Hepatocyte (in vitro differentiated cells): ENCODE measurements around the gene SLC12A8. TPM values are rescaled to one million over a fixed set of nuclear protein-coding genes. Genes with fewer than 3 reads are reported as not detected.

Experiments
- DNase-seq: peaks from one replicate; pipeline ENCODE4 v3.0.0-alpha.2; 2016; ENCODE audit warnings: low spot score
- H2AFZ ChIP-seq: fragments of 200-600 bp; sonication (generic); 2 replicates; pipeline ENCODE4 v1.6.0; 2016; ENCODE audit warnings: antibody characterized with exemption, mild to moderate bottlenecking
- H3K27ac ChIP-seq: fragments of 200-600 bp; sonication (generic); 2 replicates; pipeline ENCODE4 v1.5.1; 2016; ENCODE audit warnings: mild to moderate bottlenecking
- H3K27me3 ChIP-seq: fragments of 200-600 bp; sonication (generic); 2 replicates; pipeline ENCODE4 v1.6.1; 2016
- H3K36me3 ChIP-seq: fragments of 200-600 bp; sonication (generic); replicated peaks from 2 replicates; pipeline ENCODE4 v1.5.1; 2016; ENCODE audit warnings: low read depth; ENCODE audit not compliant: insufficient read depth
- H3K4me1 ChIP-seq: fragments of 200-600 bp; sonication (generic); 2 replicates; pipeline ENCODE4 v1.5.1; 2016; ENCODE audit warnings: mild to moderate bottlenecking, moderate library complexity; ENCODE audit not compliant: insufficient read depth
- H3K4me2 ChIP-seq: fragments of 200-600 bp; sonication (generic); 2 replicates; pipeline ENCODE4 v1.6.0; 2016
- H3K4me3 ChIP-seq: fragments of 200-600 bp; sonication (generic); 2 replicates; pipeline ENCODE4 v1.5.1; 2016; ENCODE audit warnings: mild to moderate bottlenecking
- H3K79me2 ChIP-seq: fragments of 200-600 bp; sonication (generic); 2 replicates; pipeline ENCODE4 v1.6.0; 2017; ENCODE audit warnings: mild to moderate bottlenecking
- H3K9me2 ChIP-seq: fragments of 200-600 bp; sonication (generic); replicated peaks from 2 replicates; pipeline ENCODE4 v1.6.0; 2017; ENCODE audit warnings: mild to moderate bottlenecking; ENCODE audit not compliant: insufficient read depth
- H3K9me3 ChIP-seq: fragments of 200-600 bp; sonication (generic); 2 replicates; pipeline ENCODE4 v1.5.1; 2016; ENCODE audit warnings: low read depth, mild to moderate bottlenecking
- H4K20me1 ChIP-seq: fragments of 200-600 bp; sonication (generic); 2 replicates; pipeline ENCODE4 v1.6.0; 2016; ENCODE audit warnings: mild to moderate bottlenecking; ENCODE audit not compliant: insufficient read depth, poor library complexity, severe bottlenecking
- CTCF ChIP-seq: fragments of 200-600 bp; sonication (generic); IDR thresholded peaks from 2 replicates; pipeline ENCODE4 v1.5.1; 2016; ENCODE audit warnings: antibody characterized with exemption, mild to moderate bottlenecking; ENCODE audit not compliant: poor library complexity
- EZH2 ChIP-seq: fragments of 200-600 bp; sonication (generic); IDR thresholded peaks from 2 replicates; pipeline ENCODE4 v1.6.1; 2016; ENCODE audit warnings: antibody characterized with exemption, mild to moderate bottlenecking, borderline replicate concordance
- EZH2phosphoT487 ChIP-seq: fragments of 200-600 bp; sonication (generic); IDR thresholded peaks from one replicate; pipeline ENCODE4 v1.6.1; 2018; ENCODE audit warnings: antibody characterized with exemption, mild to moderate bottlenecking, low read depth, moderate library complexity; ENCODE audit not compliant: unreplicated experiment, severe bottlenecking
- WGBS: methylation state at CpG from one replicate; pipeline ENCODE4 v1.1.6; 2016; ENCODE audit warnings: low lambda C conversion rate; ENCODE audit errors: missing lambda C conversion rate; 5-methylcytosine and 5-hydroxymethylcytosine counted together
- polyA plus RNA-seq: library from polyadenylated mRNA; unstranded; fragments of >200 nt; fragmentation: Nextera tagmentation; extraction: Ambion mirVana; gene quantifications from 2 replicates; pipeline ENCODE4 v1.2.1, GENCODE V29; 2016
- total RNA-seq: library from RNA; depleted of rRNA; stranded (reverse); fragments of >200 nt; gene quantifications from 2 replicates; pipeline ENCODE4 v1.2.3, GENCODE V29; 2014

SLC12A8 gene
- total and polyA plus RNA-seq, 2 experiments from 2014 or later, result 18.9 to 20.0 TPM

DNA sequence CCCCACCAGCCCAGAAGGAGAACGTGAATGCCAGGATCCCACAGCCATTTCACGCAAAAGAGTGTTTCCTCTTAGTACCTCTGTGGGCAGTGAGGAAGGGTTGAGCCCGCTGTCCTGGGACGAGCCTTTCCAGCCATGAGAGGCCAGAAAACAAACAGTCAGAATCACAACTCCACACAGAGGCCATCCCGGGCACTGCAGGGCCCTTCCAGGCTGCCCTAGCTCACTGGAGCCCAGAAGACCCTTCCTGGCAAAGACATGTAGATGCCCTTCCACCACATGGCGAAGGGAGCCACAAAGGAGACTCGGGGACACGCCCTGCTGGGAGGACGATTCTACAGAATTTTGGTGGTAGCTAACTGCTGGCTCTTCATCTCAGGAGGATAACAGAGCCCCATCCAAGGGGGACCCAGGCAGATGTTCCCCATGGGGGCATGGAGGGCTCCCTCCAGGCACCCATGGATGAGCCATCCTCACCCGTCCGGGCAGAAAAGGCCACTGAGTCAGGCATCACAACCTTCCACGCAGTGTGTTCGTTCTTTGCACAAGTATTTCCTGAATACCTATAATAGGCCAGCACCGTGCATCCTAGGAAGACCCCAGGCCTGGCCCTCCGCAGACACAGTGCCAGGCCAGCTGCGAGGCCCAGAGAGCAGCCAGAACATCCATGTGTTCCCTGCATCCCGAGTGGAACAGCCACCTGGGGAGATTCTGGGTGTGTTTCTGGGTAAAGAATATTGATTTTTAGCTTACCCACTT lies 47.2 kb downstream of the SLC12A8 start:
- peak overlapping the region; percentile 66 for H3K27ac ChIP-seq
- no peaks in the 10 kb centered on the region for H3K79me2 ChIP-seq
- H3K4me3 ChIP-seq, result no peak overlapping the region
- DNase-seq, result peak; percentile 41
- H3K4me1 ChIP-seq, result peaks cover 12% of the 10 kb centered on the region
- no peak for TF ChIP-seq EZH2phosphoT487
- TF ChIP-seq CTCF, result peak; percentile 34
- H3K36me3 ChIP-seq, result no peaks in the 10 kb centered on the region
- H3K9me2 ChIP-seq, result no peaks in the 10 kb centered on the region
- no peaks in the 10 kb centered on the region for H3K9me3 ChIP-seq
- no peak overlapping the region for H2AFZ ChIP-seq
- no peak overlapping the region for H3K4me2 ChIP-seq
- H4K20me1 ChIP-seq, result no peaks in the 10 kb centered on the region
- H3K27me3 ChIP-seq, result no peaks in the 10 kb centered on the region
- WGBS, result 90% methylated on average over 17 of the region's 17 CpGs

DNA sequence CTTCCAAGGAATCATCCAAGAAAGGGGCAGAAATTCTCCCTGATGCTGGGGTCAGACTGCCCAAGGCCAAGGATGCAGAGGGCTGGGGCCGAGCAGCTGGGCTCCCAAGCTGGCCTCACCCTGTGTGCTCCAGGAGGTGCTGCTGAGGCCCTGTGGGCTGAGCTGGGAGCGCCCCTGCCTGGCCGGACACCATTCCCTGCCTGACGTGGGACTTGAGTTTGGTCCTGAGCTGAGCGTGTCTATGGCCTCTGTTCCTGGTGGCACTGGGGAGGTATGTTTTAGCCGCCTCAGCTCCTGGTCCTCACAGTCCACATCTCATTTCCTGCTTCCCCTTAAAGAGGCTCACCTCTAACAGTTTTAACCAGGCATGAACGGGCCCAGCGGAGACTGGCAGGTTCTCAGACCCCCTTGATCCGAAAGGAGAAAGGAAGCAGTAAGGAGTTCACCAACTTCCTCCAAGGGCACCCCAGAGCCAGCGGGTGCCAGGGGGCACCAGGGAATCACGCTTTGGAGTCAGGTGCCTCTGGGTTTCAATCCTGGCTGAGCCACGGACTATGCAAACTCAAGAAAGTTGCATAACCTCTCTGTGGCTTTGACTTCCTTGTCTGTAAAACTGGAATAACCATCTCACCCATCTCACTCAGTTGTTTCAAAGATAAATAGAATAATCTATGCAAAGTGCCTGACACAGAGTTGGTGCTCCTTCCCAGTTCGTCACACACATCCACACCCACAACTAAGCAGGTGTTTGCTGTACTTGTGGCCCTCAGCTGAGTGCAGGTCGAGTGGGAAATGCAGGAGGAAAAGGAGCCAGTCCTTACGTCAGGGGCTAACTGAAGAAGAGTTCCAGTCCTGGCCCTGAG lies 48.6 kb downstream of the SLC12A8 start:
- Histone ChIP-seq H4K20me1 (no peaks in the 10 kb centered on the region), H3K9me3 (no peaks in the 10 kb centered on the region), H3K36me3 (no peaks in the 10 kb centered on the region), H3K9me2 (no peaks in the 10 kb centered on the region), H3K4me1 (peaks cover 12% of the 10 kb centered on the region), H3K27ac (peak overlapping the region; percentile 85), H3K4me2 (no peak overlapping the region), H2AFZ (no peak overlapping the region), H3K4me3 (no peak overlapping the region), H3K79me2 (no peaks in the 10 kb centered on the region), H3K27me3 (no peaks in the 10 kb centered on the region)
- TF ChIP-seq EZH2 (no peak), EZH2phosphoT487 (no peak), CTCF (no peak)
- peak; percentile 39 for DNase-seq
- WGBS, result 81% methylated on average over 14 of the region's 15 CpGs

DNA sequence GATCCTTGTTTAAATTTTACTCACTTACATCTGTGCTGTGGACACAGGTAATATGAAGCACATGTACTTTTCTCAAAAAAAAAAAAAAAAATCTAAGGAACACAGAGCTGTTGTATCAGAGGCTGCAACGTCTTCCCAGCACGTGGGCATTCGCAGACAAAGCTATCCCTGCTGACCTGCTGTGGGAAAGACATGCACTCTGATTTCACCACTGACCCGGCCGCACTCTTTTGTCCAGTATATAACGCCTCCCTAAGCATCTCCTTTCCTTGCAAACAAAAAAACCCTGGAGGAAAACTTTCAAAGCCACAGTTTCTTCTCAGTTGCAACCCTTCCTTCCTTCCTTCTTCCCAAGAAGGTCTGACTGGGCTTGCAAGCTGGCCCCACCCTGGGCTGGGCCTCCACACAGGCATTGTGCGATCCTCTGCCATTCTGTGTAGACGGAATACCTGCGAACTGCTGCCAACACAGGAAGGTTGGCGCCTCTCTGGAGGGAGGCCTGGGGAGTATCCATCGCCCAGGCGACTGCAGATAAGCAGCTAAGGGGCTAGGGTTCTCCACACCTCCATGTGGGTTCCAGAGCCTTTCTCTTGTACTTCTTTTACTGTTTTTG lies 50.8 kb downstream of the SLC12A8 start:
- TF ChIP-seq CTCF (no peak), EZH2 (no peak), EZH2phosphoT487 (no peak)
- DNase-seq, result no peak
- no peak overlapping the region for H3K4me2 ChIP-seq
- no peaks in the 10 kb centered on the region for H3K9me2 ChIP-seq
- no peaks in the 10 kb centered on the region for H3K36me3 ChIP-seq
- no peak overlapping the region for H3K4me3 ChIP-seq
- no peaks in the 10 kb centered on the region for H3K27me3 ChIP-seq
- H3K9me3 ChIP-seq, result no peaks in the 10 kb centered on the region
- no peak overlapping the region for H3K27ac ChIP-seq
- H3K79me2 ChIP-seq, result no peaks in the 10 kb centered on the region
- WGBS, result 81% methylated on average over 12 of the region's 12 CpGs
- no peak overlapping the region for H2AFZ ChIP-seq
- peaks cover 12% of the 10 kb centered on the region for H3K4me1 ChIP-seq
- no peaks in the 10 kb centered on the region for H4K20me1 ChIP-seq
